IMR-90 (cell line): ENCODE measurements around the gene EPB41L2. TPM values are rescaled to one million over a fixed set of nuclear protein-coding genes. Genes with fewer than 3 reads are reported as not detected.

Experiments
- ATAC-seq: fragments of 200-7000 bp; cut with Tn5 transposase; 2 replicates; pipeline ENCODE4 v1.9.1; 2020; ENCODE audit warnings: low read depth, mild to moderate bottlenecking, moderate library complexity
- BruUV-seq: library from RNA; stranded (reverse); fragments of 400-500 nt; replicated peaks from 2 replicates; lab custom pipeline; 2021; lab: Mats Ljungman, UMichigan
- CTCF ChIA-PET: fragments of 300-600 bp; formaldehyde crosslinking; extraction: SDS; loops from one replicate; lab custom pipeline; 2021; ENCODE audit warnings: antibody characterized with exemption; lab: Yijun Ruan, JAX
- POLR2A ChIA-PET: fragments of 300-600 bp; sonication (Branson Sonifier 250); formaldehyde crosslinking; loops from one replicate; lab custom pipeline; 2022; ENCODE audit warnings: antibody characterized with exemption; ENCODE audit not compliant: unreplicated experiment; lab: Charles Lee
- DNase-seq: peaks from one replicate; pipeline ENCODE4 v3.0.0; 2013
- H2AFZ ChIP-seq: replicated peaks from 2 replicates; pipeline ENCODE3; 2013; ENCODE audit warnings: low read length, mild to moderate bottlenecking; ENCODE audit not compliant: poor library complexity
- H2AK5ac ChIP-seq: 2 replicates; pipeline ENCODE4 v1.6.1; 2013; ENCODE audit warnings: low read depth, low read length, inconsistent platforms
- H2AK9ac ChIP-seq: replicated peaks from 2 replicates; pipeline ENCODE3; 2013; ENCODE audit warnings: mild to moderate bottlenecking, low read depth, low read length, moderate library complexity; ENCODE audit not compliant: poor library complexity
- H2BK120ac ChIP-seq: 2 replicates; pipeline ENCODE4 v1.6.1; 2013; ENCODE audit warnings: low read depth, low read length, inconsistent platforms
- H2BK15ac ChIP-seq: 3 replicates; pipeline ENCODE4 v1.6.1; 2013; ENCODE audit warnings: low read depth, low read length, inconsistent platforms
- H2BK20ac ChIP-seq: 2 replicates; pipeline ENCODE4 v1.6.1; 2013; ENCODE audit warnings: low read depth, mild to moderate bottlenecking, inconsistent platforms, low read length, moderate library complexity
- H2BK5ac ChIP-seq: 2 replicates; pipeline ENCODE4 v1.6.1; 2013; ENCODE audit warnings: mild to moderate bottlenecking, low read depth, low read length, inconsistent platforms; ENCODE audit not compliant: poor library complexity, severe bottlenecking
- H3K14ac ChIP-seq: replicated peaks from 2 replicates; pipeline ENCODE4 v1.6.1; 2013; ENCODE audit warnings: low read depth, low read length, inconsistent platforms
- H3K18ac ChIP-seq: 2 replicates; pipeline ENCODE4 v1.6.1; 2013; ENCODE audit warnings: low read depth, low read length, control low read depth
- H3K23ac ChIP-seq: 2 replicates; pipeline ENCODE4 v1.6.1; 2013; ENCODE audit warnings: low read depth, low read length, inconsistent platforms
- H3K27ac ChIP-seq: 2 replicates; pipeline ENCODE4 v1.5.1; 2013; ENCODE audit warnings: mild to moderate bottlenecking, control low read depth, low read length; ENCODE audit not compliant: insufficient read depth
- H3K27me3 ChIP-seq: 2 replicates; pipeline ENCODE4 v1.6.1; 2013; ENCODE audit warnings: low read length; ENCODE audit not compliant: control insufficient read depth, insufficient read depth
- H3K36me3 ChIP-seq: 2 replicates; pipeline ENCODE4 v1.6.1; 2013; ENCODE audit warnings: low read length, mixed read lengths; ENCODE audit not compliant: control insufficient read depth, insufficient read depth
- H3K4ac ChIP-seq: 2 replicates; pipeline ENCODE4 v1.6.1; 2013; ENCODE audit warnings: low read depth, low read length, inconsistent platforms
- H3K4me1 ChIP-seq: 2 replicates; pipeline ENCODE4 v1.6.1; 2013; ENCODE audit warnings: low read length, mixed read lengths; ENCODE audit not compliant: control insufficient read depth, insufficient read depth
- H3K4me2 ChIP-seq: 2 replicates; pipeline ENCODE4 v1.6.1; 2013; ENCODE audit warnings: low read depth, mild to moderate bottlenecking, control low read depth, low read length, moderate library complexity
- H3K4me3 ChIP-seq: 2 replicates; pipeline ENCODE4 v1.5.1; 2013; ENCODE audit warnings: low read depth, mild to moderate bottlenecking, control low read depth, low read length, moderate library complexity; ENCODE audit not compliant: insufficient read depth
- H3K56ac ChIP-seq: 2 replicates; pipeline ENCODE4 v1.6.1; 2013; ENCODE audit warnings: low read length, inconsistent platforms; ENCODE audit not compliant: insufficient read depth; ENCODE audit errors: extremely low read depth
- H3K79me1 ChIP-seq, 2 experiments: 2 replicates each; pipeline ENCODE4 v1.6.1; 2013; ENCODE audit warnings: low read length in 2 of 2, inconsistent platforms in 1 of 2, low read depth in 1 of 2
- H3K9ac ChIP-seq: 2 replicates; pipeline ENCODE4 v1.6.1; 2013; ENCODE audit warnings: low read depth, low read length, control low read depth
- H3K9me1 ChIP-seq: 2 replicates; pipeline ENCODE4 v1.6.1; 2013; ENCODE audit warnings: low read length, inconsistent platforms; ENCODE audit not compliant: insufficient read depth
- H3K9me3 ChIP-seq: 2 replicates; pipeline ENCODE4 v1.6.1; 2013; ENCODE audit warnings: low read length; ENCODE audit not compliant: control insufficient read depth, insufficient read depth
- H4K20me1 ChIP-seq: 2 replicates; pipeline ENCODE4 v1.6.1; 2013; ENCODE audit warnings: low read length, inconsistent platforms; ENCODE audit not compliant: insufficient read depth
- H4K5ac ChIP-seq: 2 replicates; pipeline ENCODE4 v1.6.1; 2013; ENCODE audit warnings: mild to moderate bottlenecking, low read depth, low read length, control low read depth
- H4K8ac ChIP-seq, 2 experiments: 2 replicates each; pipeline ENCODE4 v1.6.1; 2013; ENCODE audit warnings: low read depth in 2 of 2, low read length in 2 of 2, control low read depth in 1 of 2, inconsistent platforms in 1 of 2
- H4K91ac ChIP-seq: 2 replicates; pipeline ENCODE4 v1.6.1; 2013; ENCODE audit warnings: low read depth, low read length, inconsistent platforms; ENCODE audit not compliant: insufficient read depth
- BHLHE40 ChIP-seq: fragments of 150-350 bp; IDR thresholded peaks from 2 replicates; pipeline ENCODE4 v1.6.1; 2016; ENCODE audit warnings: mild to moderate bottlenecking, low read depth, low read length
- CEBPB ChIP-seq: IDR thresholded peaks from 2 replicates; pipeline ENCODE4 v1.6.1; 2012; ENCODE audit warnings: low read depth, low read length, improper control_type of control experiment
- CHD1 ChIP-seq: IDR thresholded peaks from 2 replicates; pipeline ENCODE4 v1.6.1; 2012; ENCODE audit warnings: low read depth, low read length, improper control_type of control experiment
- CTCF ChIP-seq: conservative IDR thresholded peaks from 2 replicates; pipeline ENCODE4 v1.5.1; 2012; ENCODE audit warnings: mild to moderate bottlenecking, low read depth, low read length, improper control_type of control experiment
- ELK1 ChIP-seq: fragments of 150-350 bp; IDR thresholded peaks from 2 replicates; pipeline ENCODE4 v1.6.1; 2016; ENCODE audit warnings: low read depth, mild to moderate bottlenecking, low read length, moderate library complexity, borderline replicate concordance
- FOS ChIP-seq: fragments of 150-350 bp; IDR thresholded peaks from 2 replicates; pipeline ENCODE4 v1.6.1; 2016; ENCODE audit warnings: low read depth, low read length
- MAFK ChIP-seq: IDR thresholded peaks from 2 replicates; pipeline ENCODE4 v1.6.1; 2012; ENCODE audit warnings: low read depth, low read length, improper control_type of control experiment
- MAZ ChIP-seq: IDR thresholded peaks from 2 replicates; pipeline ENCODE4 v1.6.1; 2012; ENCODE audit warnings: low read depth, mild to moderate bottlenecking, low read length, improper control_type of control experiment, moderate library complexity, borderline replicate concordance
- MXI1 ChIP-seq: IDR thresholded peaks from 2 replicates; pipeline ENCODE4 v1.6.1; 2012; ENCODE audit warnings: low read depth, mild to moderate bottlenecking, low read length, moderate library complexity, borderline replicate concordance
- NFE2L2 ChIP-seq: fragments of 150-350 bp; IDR thresholded peaks from 2 replicates; pipeline ENCODE4 v1.6.1; 2016; ENCODE audit warnings: low read depth, mild to moderate bottlenecking, low read length
- POLR2A ChIP-seq: IDR thresholded peaks from 2 replicates; pipeline ENCODE4 v1.6.1; 2012; ENCODE audit warnings: mild to moderate bottlenecking, low read depth, low read length
- RAD21 ChIP-seq: IDR thresholded peaks from 2 replicates; pipeline ENCODE4 v1.6.1; 2012; ENCODE audit warnings: low read length, improper control_type of control experiment
- RCOR1 ChIP-seq: IDR thresholded peaks from 2 replicates; pipeline ENCODE4 v1.6.1; 2012; ENCODE audit warnings: mild to moderate bottlenecking, low read length, improper control_type of control experiment; ENCODE audit not compliant: insufficient replicate concordance
- RFX5 ChIP-seq: IDR thresholded peaks from 2 replicates; pipeline ENCODE4 v1.8.0; 2012; ENCODE audit warnings: low read depth, mild to moderate bottlenecking, low read length, moderate library complexity
- SMC3 ChIP-seq: fragments of 150-350 bp; IDR thresholded peaks from 2 replicates; pipeline ENCODE4 v1.6.1; 2016; ENCODE audit warnings: low read depth, mild to moderate bottlenecking, antibody characterized with exemption, low read length, moderate library complexity
- USF2 ChIP-seq: fragments of 150-350 bp; IDR thresholded peaks from 2 replicates; pipeline ENCODE4 v1.6.1; 2017; ENCODE audit warnings: mild to moderate bottlenecking, antibody characterized with exemption, low read length, low read depth
- WGBS, 2 experiments: methylation state at CpG; one replicate each; pipeline versions ENCODE4 v1.1.5 to v1.1.7; 2013; ENCODE audit warnings: missing lambda C conversion rate in 2 of 2; ENCODE audit not compliant: insufficient read length in 1 of 2; ENCODE audit errors: extremely low coverage in 2 of 2; 5-methylcytosine and 5-hydroxymethylcytosine counted together
- dilution Hi-C: fragments of 300-500 bp; cut with HindIII; formaldehyde crosslinking; loops from one replicate; pipeline ENCODE4 v1.14.3; 2018; ENCODE audit warnings: low sequenced_read_pairs; ENCODE audit not compliant: unreplicated experiment
- in situ Hi-C: fragments of 300-500 bp; cut with MboI; formaldehyde crosslinking; loops from 3 replicates; pipeline ENCODE4 v1.14.3; 2019; ENCODE audit warnings: low sequenced_read_pairs, inconsistent platforms, mixed read lengths
- intact Hi-C: fragments of 100-400 bp; cut with micrococcal nuclease; formaldehyde crosslinking; loops from 2 replicates; pipeline ENCODE4 v1.10.0; 2022
- polyA plus RNA-seq, 3 experiments: library from polyadenylated mRNA; depleted of rRNA; stranded (reverse); fragments of >200 nt; gene quantifications; 2 replicates each; pipeline ENCODE4 v1.2.3, GENCODE V29; 2012; ENCODE audit warnings: low replicate concordance in 1 of 3
- total RNA-seq: library from RNA; depleted of rRNA; stranded (reverse); fragments of >200 nt; gene quantifications from 2 replicates; pipeline ENCODE4 v1.2.3, GENCODE V29; 2012

Gene EPB41L2
- total and polyA plus RNA-seq, 2 of the 4 experiments (the other 2 are of a cell fraction): 85.7 to 99.8 TPM

GRCh38 chr6:131045139-131045538, 17.9 kb downstream of the EPB41L2 start:
- Histone ChIP-seq H2BK120ac (no peak overlapping the region), H3K9me1 (no peaks in the 10 kb centered on the region; the same call in 1 of the 2 replicates), H4K20me1 (peaks cover 10% of the 10 kb centered on the region; the same call in 1 of the 2 replicates), H2BK5ac (no peak overlapping the region), H3K79me1 (peaks cover 15 to 49% of the 10 kb centered on the region in 2 experiments), H3K18ac (no peak overlapping the region), H3K4me2 (no peak overlapping the region), H3K4me3 (no peak overlapping the region), H3K56ac (no peak overlapping the region), H2AFZ (no peak overlapping the region), H3K23ac (no peak overlapping the region), H3K9ac (no peak overlapping the region), H4K8ac (no peak overlapping the region), H3K36me3 (no peaks in the 10 kb centered on the region), H2BK15ac (no peak overlapping the region), H3K27ac (no peak overlapping the region), H2AK5ac (no peak overlapping the region), H3K14ac (no peak overlapping the region), H3K4me1 (peaks cover 5% of the 10 kb centered on the region; the same call in 1 of the 2 replicates), H2BK20ac (no peak overlapping the region), H2AK9ac (no peak overlapping the region), H3K27me3 (no peaks in the 10 kb centered on the region), H4K91ac (no peak overlapping the region), H4K5ac (no peak overlapping the region), H3K4ac (no peak overlapping the region), H3K9me3 (no peaks in the 10 kb centered on the region)
- WGBS, 2 experiments: no CpG with 5 or more reads among the region's 2 CpGs
- in situ Hi-C loops: no loop called here
- ATAC-seq (no peak), DNase-seq (no peak)
- ChIA-PET POLR2A (no interaction called here), CTCF (interaction anchor here (0.6 kb wide), 1 partner anchor 62 kb away, joined by 3 read pairs; no protein-coding TSS in a partner anchor)
- no TSS peak for BruUV-seq
- dilution Hi-C loops: no loop called here
- intact Hi-C loops: no loop called here
- TF ChIP-seq RAD21: no peak
- TF ChIP-seq NFE2L2: no peak
- no peak for TF ChIP-seq MAZ
- no peak for TF ChIP-seq CTCF
- no peak for TF ChIP-seq CEBPB
- TF ChIP-seq MAFK: no peak
- no peak for TF ChIP-seq MXI1
- no peak for TF ChIP-seq RFX5
- TF ChIP-seq BHLHE40: no peak
- no peak for TF ChIP-seq SMC3
- no peak for TF ChIP-seq USF2
- no peak for TF ChIP-seq CHD1
- no peak for TF ChIP-seq RCOR1
- no peak for TF ChIP-seq FOS
- no peak for TF ChIP-seq POLR2A
- no peak for TF ChIP-seq ELK1
